Stimulated activated CD4-positive, alpha-beta T cell treated with anti-CD3 and anti-CD28 coated beads, Interleukin-4, amount 100 ng/mL, for 1 hour (primary cell): ENCODE measurements around the gene SERTAD2.

Source experiments
- DNase-seq: peaks from one replicate; pipeline ENCODE4 v3.0.0-alpha.2; 2020

The SERTAD2 gene

GRCh38 chr2:64627860-64628841 is 25.6 kb downstream of the SERTAD2 start:
- no peak for DNase-seq

GRCh38 chr2:64626963-64627760 is 26.6 kb downstream of the SERTAD2 start:
- no peak for DNase-seq

- DNase-seq: no peak
Measured at GRCh38 chr2:64626146-64626809, 27.4 kb downstream of the SERTAD2 start.

GRCh38 chr2:64625299-64626145 is 28.2 kb downstream of the SERTAD2 start:
- no peak for DNase-seq

- DNase-seq: no peak
Measured at GRCh38 chr2:64624862-64625261, 28.9 kb downstream of the SERTAD2 start.

- DNase-seq: no peak
Measured at GRCh38 chr2:64624108-64624610, 29.6 kb downstream of the SERTAD2 start.

- no peak for DNase-seq
Measured at GRCh38 chr2:64623242-64623850, 30.4 kb downstream of the SERTAD2 start.

- no peak for DNase-seq
Measured at GRCh38 chr2:64622443-64623241, 31.1 kb downstream of the SERTAD2 start.

- no peak for DNase-seq
Measured at GRCh38 chr2:64620661-64621060, 33.1 kb downstream of the SERTAD2 start.

- no peak for DNase-seq
Measured at GRCh38 chr2:64617631-64618151, 36.0 kb downstream of the SERTAD2 start.

- DNase-seq: no peak
Measured at GRCh38 chr2:64615844-64616536, 37.7 kb downstream of the SERTAD2 start.

- DNase-seq: no peak
Measured at GRCh38 chr2:64615192-64615763, 38.4 kb downstream of the SERTAD2 start.

GRCh38 chr2:64613276-64613675 is 40.4 kb downstream of the SERTAD2 start:
- no peak for DNase-seq

- DNase-seq: no peak
Measured at GRCh38 chr2:64612575-64613195, 41.0 kb downstream of the SERTAD2 start.

- no peak for DNase-seq
Measured at GRCh38 chr2:64610316-64610855, 43.3 kb downstream of the SERTAD2 start.

GRCh38 chr2:64609942-64610281 is 43.8 kb downstream of the SERTAD2 start:
- DNase-seq: no peak

- peak; percentile 73 for DNase-seq
Measured at GRCh38 chr2:64609227-64609941, 44.3 kb downstream of the SERTAD2 start.

GRCh38 chr2:64608867-64609226 is 44.9 kb downstream of the SERTAD2 start:
- DNase-seq: no peak
